ENCODE results near the gene UPK1B. TPM values are rescaled to one million over a fixed set of nuclear protein-coding genes. Genes with fewer than 3 reads are reported as not detected.
A peak's percentile ranks its signal among the peaks of the same experiment; 100 is the strongest.

Gene UPK1B
- total and polyA plus RNA-seq, 11 donors = 20.4 TPM; not detected in 10

- peaks cover 0 to 2% (median 0%) of the 10 kb centered on the region in 9 donors for H3K27me3 ChIP-seq
- H3K4me1 ChIP-seq = no peaks in the 10 kb centered on the region
- no peaks in the 10 kb centered on the region for H3K9me3 ChIP-seq
- DNase-seq (no peak), ATAC-seq (no peak)
- TF ChIP-seq CTCF (IDR thresholded peaks at IDR 0.05) (no peak), POLR2A (IDR thresholded peaks at IDR 0.05) (no peak)
- H3K4me3 ChIP-seq = no peak overlapping the region
- no peaks in the 10 kb centered on the region for H3K36me3 ChIP-seq
- WGBS, 4 donors = 83 to 91% (median 87%) methylated on average over 3 of the region's 3 CpGs
- intact Hi-C loops (cut with DNase I) = no loop called here
- no peak overlapping the region for H3K27ac ChIP-seq
Observed at GRCh38 chr3:119170821-119171220, 2.6 kb upstream of the UPK1B start.

GRCh38 chr3:119175872-119176756 is 2.7 kb downstream of the UPK1B start:
- TF ChIP-seq POLR2A (IDR thresholded peaks at IDR 0.05) (no peak), CTCF (IDR thresholded peaks at IDR 0.05) (no peak)
- intact Hi-C loops (cut with DNase I) = no loop called here
- Histone ChIP-seq H3K27me3 (peaks cover 0 to 3% (median 0%) of the 10 kb centered on the region in 9 donors), H3K4me3 (no peak overlapping the region), H3K36me3 (no peaks in the 10 kb centered on the region), H3K9me3 (no peaks in the 10 kb centered on the region), H3K4me1 (no peaks in the 10 kb centered on the region), H3K27ac (no peak overlapping the region)
- WGBS, 4 donors = 84 to 87% (median 86%) methylated on average over 10 of the region's 10 CpGs
- peak in 1 of 4 donors; percentile 61 for ATAC-seq
- no peak for DNase-seq

GRCh38 chr3:119176778-119177177 is 3.4 kb downstream of the UPK1B start:
- H3K9me3 ChIP-seq = no peaks in the 10 kb centered on the region
- no peak overlapping the region for H3K27ac ChIP-seq
- intact Hi-C loops (cut with DNase I) = no loop called here
- no peaks in the 10 kb centered on the region for H3K4me1 ChIP-seq
- ATAC-seq (no peak), DNase-seq (no peak)
- no peaks in the 10 kb centered on the region for H3K36me3 ChIP-seq
- no peak overlapping the region for H3K4me3 ChIP-seq
- 76 to 78% (median 77%) methylated on average over 4 of the region's 4 CpGs for WGBS, 4 donors
- TF ChIP-seq CTCF (IDR thresholded peaks at IDR 0.05) = no peak
- no peak for TF ChIP-seq POLR2A (IDR thresholded peaks at IDR 0.05)
- H3K27me3 ChIP-seq = peaks cover 0 to 3% (median 0%) of the 10 kb centered on the region in 9 donors

GRCh38 chr3:119177321-119177720 is 3.9 kb downstream of the UPK1B start:
- H3K4me3 ChIP-seq = no peak overlapping the region
- H3K4me1 ChIP-seq = no peaks in the 10 kb centered on the region
- no peak for TF ChIP-seq CTCF (IDR thresholded peaks at IDR 0.05)
- TF ChIP-seq POLR2A (IDR thresholded peaks at IDR 0.05) = no peak
- H3K36me3 ChIP-seq = no peaks in the 10 kb centered on the region
- intact Hi-C loops (cut with DNase I) = no loop called here
- no peaks in the 10 kb centered on the region for H3K9me3 ChIP-seq
- DNase-seq = no peak
- H3K27ac ChIP-seq = no peak overlapping the region
- peaks cover 0 to 3% (median 0%) of the 10 kb centered on the region in 9 donors for H3K27me3 ChIP-seq
- ATAC-seq = no peak
- WGBS, 4 donors = 83 to 87% (median 85%) methylated on average over 4 of the region's 4 CpGs

Data from heart left ventricle (tissue), 16 donors.